Choroid plexus epithelial cell (primary cell): ENCODE measurements around the gene PRKAA1.

Source experiments
- DNase-seq: peaks from one replicate; pipeline ENCODE4 v3.0.0-alpha.2; 2010; ENCODE audit warnings: low read depth
- H3K4me3 ChIP-seq: 2 replicates; pipeline ENCODE4 v1.5.1; 2011; ENCODE audit warnings: low read depth, mild to moderate bottlenecking, control low read depth, low read length, moderate library complexity
- CTCF ChIP-seq: conservative IDR thresholded peaks from 2 replicates; pipeline ENCODE4 v1.5.1; 2011; ENCODE audit warnings: low read depth, mild to moderate bottlenecking, control low read depth, inconsistent platforms, low read length, moderate library complexity

The PRKAA1 gene

GRCh38 chr5:40838086-40838485 is 39.9 kb upstream of the PRKAA1 start:
- no peak for TF ChIP-seq CTCF
- H3K4me3 ChIP-seq, result no peak overlapping the region
- DNase-seq, result no peak

GRCh38 chr5:40834849-40835787 is 36.9 kb upstream of the PRKAA1 start, which contains the start of gene RPL37:
Gene RPL37 (minus strand): TSS chr5:40835222. CDS start chr5:40835185, 37 bp downstream.
- H3K4me3 ChIP-seq, result peak within 1 kb of the TSS; percentile 79
- peak; percentile 98 for DNase-seq

GRCh38 chr5:40834391-40834848 is 36.2 kb upstream of the PRKAA1 start:
- no peak for TF ChIP-seq CTCF
- H3K4me3 ChIP-seq, result peak overlapping the region; percentile 79
- DNase-seq, result peak; percentile 53

More at GRCh38 chr5:40834849-40835787, 36.9 kb upstream of the PRKAA1 start, which contains the start of gene RPL37:
- no peak for TF ChIP-seq CTCF

- H3K4me3 ChIP-seq, result peak overlapping the region; percentile 79
- TF ChIP-seq CTCF, result no peak
- DNase-seq, result no peak
Measured at GRCh38 chr5:40833712-40834229, 35.6 kb upstream of the PRKAA1 start.

- no peak overlapping the region for H3K4me3 ChIP-seq
- DNase-seq, result peak; percentile 66
- TF ChIP-seq CTCF, result no peak
Measured at GRCh38 chr5:40832345-40832744, 34.2 kb upstream of the PRKAA1 start.

GRCh38 chr5:40831346-40832210 is 33.4 kb upstream of the PRKAA1 start:
- DNase-seq, result no peak
- H3K4me3 ChIP-seq, result no peak overlapping the region
- TF ChIP-seq CTCF, result no peak
